ENCODE data around the gene ENOX1. TPM values are rescaled to one million over a fixed set of nuclear protein-coding genes. Genes with fewer than 3 reads are reported as not detected.

ENOX1 gene
- total RNA-seq, 1 donor from 2014 or later: 1.1 TPM

GRCh38 chr13:43278127-43278526, 508.6 kb downstream of the ENOX1 start:
- no peak overlapping the region for H3K27ac Mint-ChIP-seq
- no peaks in the 10 kb centered on the region for H3K4me1 ChIP-seq

GRCh38 chr13:43277142-43277541, 509.6 kb downstream of the ENOX1 start:
- Histone ChIP-seq H3K4me3 (no peak overlapping the region), H3K79me2 (ENCODE audit: low read depth) (no peaks in the 10 kb centered on the region), H2AFZ (replicated peaks) (no peak overlapping the region), H3K27me3 (no peaks in the 10 kb centered on the region), H3K27ac (no peak overlapping the region), H3K4me2 (no peak overlapping the region), H3K4me1 (no peaks in the 10 kb centered on the region), H3K36me3 (no peaks in the 10 kb centered on the region), H3K9ac (no peak overlapping the region), H3K9me3 (ENCODE audit: low read depth) (no peaks in the 10 kb centered on the region), H3F3A (ENCODE audit: low read depth) (no peaks in the 10 kb centered on the region), H4K20me1 (ENCODE audit: low read depth) (no peaks in the 10 kb centered on the region)
- Mint-ChIP-seq H3K27ac (no peak overlapping the region), H3K27me3 (ENCODE audit: insufficient read depth, low read depth) (peaks cover 5% of the 10 kb centered on the region), H3K4me1 (peaks cover 43% of the 10 kb centered on the region), H3K4me3 (no peak overlapping the region), H3K36me3 (no peaks in the 10 kb centered on the region), H3K9me3 (no peaks in the 10 kb centered on the region)
- TF ChIP-seq EZH2phosphoT487 (IDR thresholded peaks at IDR 0.05) (no peak), EZH2 (IDR thresholded peaks at IDR 0.05) (no peak), CTCF (IDR thresholded peaks at IDR 0.05) (no peak)
- DNase-seq (ENCODE audit: low spot score): no peak

More at GRCh38 chr13:43278127-43278526, 508.6 kb downstream of the ENOX1 start:
- H3K9me3 Mint-ChIP-seq: no peaks in the 10 kb centered on the region
- H3F3A ChIP-seq (ENCODE audit: low read depth): no peaks in the 10 kb centered on the region
- no peaks in the 10 kb centered on the region for H3K36me3 Mint-ChIP-seq
- no peaks in the 10 kb centered on the region for H3K36me3 ChIP-seq
- H3K4me1 Mint-ChIP-seq: peaks cover 39% of the 10 kb centered on the region
- no peaks in the 10 kb centered on the region for H3K79me2 ChIP-seq (ENCODE audit: low read depth)
- H3K9me3 ChIP-seq (ENCODE audit: low read depth): no peaks in the 10 kb centered on the region
- no peak overlapping the region for H3K4me3 Mint-ChIP-seq
- no peak overlapping the region for H3K4me2 ChIP-seq
- no peak overlapping the region for H2AFZ ChIP-seq (replicated peaks)
- no peak for DNase-seq (ENCODE audit: low spot score)
- no peaks in the 10 kb centered on the region for H4K20me1 ChIP-seq (ENCODE audit: low read depth)
- no peak overlapping the region for H3K27ac ChIP-seq
- no peaks in the 10 kb centered on the region for H3K27me3 ChIP-seq
- H3K27me3 Mint-ChIP-seq (ENCODE audit: insufficient read depth, low read depth): peaks cover 5% of the 10 kb centered on the region
- TF ChIP-seq CTCF (IDR thresholded peaks at IDR 0.05) (no peak), EZH2 (IDR thresholded peaks at IDR 0.05) (no peak), EZH2phosphoT487 (IDR thresholded peaks at IDR 0.05) (no peak)
- H3K4me3 ChIP-seq: no peak overlapping the region
- H3K9ac ChIP-seq: no peak overlapping the region

- H3K4me3 Mint-ChIP-seq: no peak overlapping the region
- no peaks in the 10 kb centered on the region for H3K79me2 ChIP-seq (ENCODE audit: low read depth)
- no peaks in the 10 kb centered on the region for H3K9me3 ChIP-seq (ENCODE audit: low read depth)
- H3K4me2 ChIP-seq: no peak overlapping the region
- no peaks in the 10 kb centered on the region for H3F3A ChIP-seq (ENCODE audit: low read depth)
- peaks cover 47% of the 10 kb centered on the region for H3K4me1 Mint-ChIP-seq
- peak overlapping the region; percentile 23 for H3K27ac Mint-ChIP-seq
- no peak overlapping the region for H3K4me3 ChIP-seq
- no peaks in the 10 kb centered on the region for H3K27me3 ChIP-seq
- no peak overlapping the region for H2AFZ ChIP-seq (replicated peaks)
- no peaks in the 10 kb centered on the region for H3K4me1 ChIP-seq
- TF ChIP-seq EZH2phosphoT487 (IDR thresholded peaks at IDR 0.05): no peak
- TF ChIP-seq EZH2 (IDR thresholded peaks at IDR 0.05): no peak
- TF ChIP-seq CTCF (IDR thresholded peaks at IDR 0.05): no peak
- no peaks in the 10 kb centered on the region for H3K36me3 ChIP-seq
- H3K27me3 Mint-ChIP-seq (ENCODE audit: insufficient read depth, low read depth): peaks cover 5% of the 10 kb centered on the region
- H4K20me1 ChIP-seq (ENCODE audit: low read depth): no peaks in the 10 kb centered on the region
- H3K9me3 Mint-ChIP-seq: no peaks in the 10 kb centered on the region
- no peak for DNase-seq (ENCODE audit: low spot score)
- no peak overlapping the region for H3K27ac ChIP-seq
- no peak overlapping the region for H3K9ac ChIP-seq
- H3K36me3 Mint-ChIP-seq: no peaks in the 10 kb centered on the region
Observed at GRCh38 chr13:43274881-43275280, 511.9 kb downstream of the ENOX1 start.
